Liver (tissue), 3 donors: ENCODE measurements around the gene FLNB.

Experiments
- CTCF ChIP-seq: fragments of 150-350 bp; IDR thresholded peaks from 2 replicates; pipeline ENCODE4 v1.5.1; 2017; ENCODE audit warnings: improper control_type of control experiment, low read depth, low read length; ENCODE audit not compliant: missing input control
- RXRA ChIP-seq, 2 donors: IDR thresholded peaks; 2 replicates each; pipeline ENCODE4 v1.6.1; 2017 to 2018; ENCODE audit warnings: antibody characterized with exemption in 2 of 2, mild to moderate bottlenecking in 1 of 2
- donor health status: healthy.
- donor health status: healthy.

GRCh38 chr3:57989646-57990045 lies 18.6 kb upstream of the FLNB start:
- TF ChIP-seq CTCF (no peak), RXRA (IDR thresholded peaks at IDR 0.05) (no peak)
